Ascending aorta (tissue), 2 donors: ENCODE measurements around the gene MRPL57. TPM values are rescaled to one million over a fixed set of nuclear protein-coding genes. Genes with fewer than 3 reads are reported as not detected.
"Not testable (repeated sequence)": the region's sequence is repeated elsewhere in the genome, so short reads cannot be mapped to it uniquely, and the experiment has no call there.

Experiments
- DNase-seq, 2 donors: peaks; one replicate each; pipeline ENCODE4 v3.0.0-alpha.2; 2019; ENCODE audit warnings: low spot score in 2 of 2
- H3K27ac ChIP-seq, 2 donors: fragments of 200-600 bp; sonication (generic); one replicate each; pipeline ENCODE4 v1.5.1; 2016 to 2017; ENCODE audit warnings: mild to moderate bottlenecking in 1 of 2
- H3K27me3 ChIP-seq: fragments of 200-600 bp; sonication (generic); one replicate; pipeline ENCODE4 v1.5.1; 2017
- H3K36me3 ChIP-seq, 2 donors: fragments of 200-600 bp; sonication (generic); one replicate each; pipeline ENCODE4 v1.5.1; 2016
- H3K4me1 ChIP-seq, 2 donors: fragments of 200-600 bp; sonication (generic); one replicate each; pipeline ENCODE4 v1.5.1; 2016 to 2017; ENCODE audit warnings: mild to moderate bottlenecking in 1 of 2
- H3K4me3 ChIP-seq, 2 donors: fragments of 200-600 bp; sonication (generic); one replicate each; pipeline ENCODE4 v1.5.1; 2016 to 2017; ENCODE audit warnings: mild to moderate bottlenecking in 1 of 2
- H3K9me3 ChIP-seq, 2 donors: fragments of 200-600 bp; sonication (generic); one replicate each; pipeline ENCODE4 v1.5.1; 2016
- intact Hi-C: fragments of 100-400 bp; cut with DNase I; formaldehyde crosslinking; loops from one replicate; pipeline ENCODE4 v1.15.1; 2023
- total RNA-seq: library from RNA; depleted of rRNA; stranded (reverse); fragments of >200 nt; gene quantifications from one replicate; pipeline ENCODE4 v1.1.0, GENCODE V29; 2016
- TF ChIP-seq, protein P1 (sequence below), 3 experiments: fragments of 200-600 bp in 2 of 3; fragments of 450-650 bp in 1 of 3; sonication (generic) in 2 of 3; IDR thresholded peaks; one replicate each; pipeline ENCODE4 v1.5.1; 2016 to 2019; ENCODE audit warnings: antibody characterized with exemption in 3 of 3, mild to moderate bottlenecking in 1 of 3, moderate library complexity in 1 of 3

Gene MRPL57
- total RNA-seq, 1 donor from 2014 or later, result 36.7 TPM

DNA sequence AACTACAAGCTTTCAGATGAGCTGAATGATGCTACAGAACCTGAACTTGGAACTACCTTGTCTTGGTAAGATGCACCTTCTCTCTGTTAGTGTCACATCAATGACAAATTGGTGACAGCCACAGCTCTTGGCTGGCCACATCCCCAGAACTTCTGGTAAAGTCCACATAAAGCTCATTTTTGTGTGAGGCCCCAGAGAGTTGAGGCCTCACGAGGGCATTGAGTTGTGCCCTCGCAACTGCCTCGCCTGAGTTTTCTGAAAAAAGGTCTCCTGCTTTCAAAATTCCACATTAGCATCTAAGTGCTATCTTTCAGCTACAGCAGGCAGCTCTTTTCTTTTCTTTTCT is 42.6 kb downstream of the MRPL57 start:
- Histone ChIP-seq H3K36me3 (no peaks in the 10 kb centered on the region), H3K4me3 (no peak overlapping the region), H3K27me3 (no peaks in the 10 kb centered on the region), H3K4me1 (no peaks in the 10 kb centered on the region), H3K9me3 (no peaks in the 10 kb centered on the region), H3K27ac (no peak overlapping the region)
- TF ChIP-seq, protein P1, sequence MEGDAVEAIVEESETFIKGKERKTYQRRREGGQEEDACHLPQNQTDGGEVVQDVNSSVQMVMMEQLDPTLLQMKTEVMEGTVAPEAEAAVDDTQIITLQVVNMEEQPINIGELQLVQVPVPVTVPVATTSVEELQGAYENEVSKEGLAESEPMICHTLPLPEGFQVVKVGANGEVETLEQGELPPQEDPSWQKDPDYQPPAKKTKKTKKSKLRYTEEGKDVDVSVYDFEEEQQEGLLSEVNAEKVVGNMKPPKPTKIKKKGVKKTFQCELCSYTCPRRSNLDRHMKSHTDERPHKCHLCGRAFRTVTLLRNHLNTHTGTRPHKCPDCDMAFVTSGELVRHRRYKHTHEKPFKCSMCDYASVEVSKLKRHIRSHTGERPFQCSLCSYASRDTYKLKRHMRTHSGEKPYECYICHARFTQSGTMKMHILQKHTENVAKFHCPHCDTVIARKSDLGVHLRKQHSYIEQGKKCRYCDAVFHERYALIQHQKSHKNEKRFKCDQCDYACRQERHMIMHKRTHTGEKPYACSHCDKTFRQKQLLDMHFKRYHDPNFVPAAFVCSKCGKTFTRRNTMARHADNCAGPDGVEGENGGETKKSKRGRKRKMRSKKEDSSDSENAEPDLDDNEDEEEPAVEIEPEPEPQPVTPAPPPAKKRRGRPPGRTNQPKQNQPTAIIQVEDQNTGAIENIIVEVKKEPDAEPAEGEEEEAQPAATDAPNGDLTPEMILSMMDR (IDR thresholded peaks at IDR 0.05), result no peak
- intact Hi-C loops, result no loop called here
- no peak for DNase-seq

DNA sequence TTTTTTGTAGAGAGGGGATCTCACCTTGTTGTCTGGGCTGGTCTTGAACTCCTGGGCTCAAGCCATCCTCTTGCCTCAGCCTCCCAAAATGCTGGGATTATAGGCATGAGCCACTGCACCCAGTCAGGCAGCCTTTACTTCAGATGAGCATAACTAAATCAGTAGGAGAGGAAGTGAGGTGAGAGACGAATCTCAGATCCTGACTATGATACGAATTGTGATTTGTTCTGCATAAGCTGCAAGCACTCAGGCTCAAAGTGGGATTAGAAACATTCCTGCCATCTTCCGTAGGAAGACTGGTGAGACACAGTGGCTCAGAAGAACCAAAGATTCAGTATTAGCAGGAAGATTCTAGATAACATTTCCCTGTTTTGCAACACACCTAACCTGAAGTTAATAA is 43.3 kb downstream of the MRPL57 start:
- intact Hi-C loops, H3K4me3 ChIP-seq, H3K4me1 ChIP-seq, DNase-seq, H3K27ac ChIP-seq, H3K9me3 ChIP-seq, H3K36me3 ChIP-seq, H3K27me3 ChIP-seq: not testable (repeated sequence)

DNA sequence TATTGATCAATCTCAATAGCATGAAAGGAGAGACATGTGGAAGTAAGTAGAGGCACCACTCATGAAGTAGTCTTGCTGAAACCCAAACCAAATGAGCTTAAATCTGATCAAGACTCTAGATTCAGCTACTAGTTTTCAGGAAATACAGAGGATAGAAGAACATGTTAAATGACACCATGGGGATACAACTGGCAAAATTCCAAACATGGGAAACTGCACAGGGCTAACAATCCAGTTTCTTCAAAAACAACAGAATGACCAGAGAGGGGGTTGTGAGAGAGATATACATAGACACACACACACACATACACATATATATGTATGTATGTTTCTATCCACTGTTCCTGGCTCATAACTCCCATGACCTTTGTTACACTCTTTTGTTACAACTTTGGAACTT is 44.8 kb downstream of the MRPL57 start:
- Histone ChIP-seq H3K4me3 (no peak overlapping the region), H3K36me3 (no peaks in the 10 kb centered on the region), H3K4me1 (no peaks in the 10 kb centered on the region), H3K9me3 (no peaks in the 10 kb centered on the region), H3K27ac (no peak overlapping the region), H3K27me3 (no peaks in the 10 kb centered on the region)
- intact Hi-C loops, result no loop called here
- TF ChIP-seq, protein P1 (IDR thresholded peaks at IDR 0.05), result no peak
- DNase-seq, result no peak

DNA sequence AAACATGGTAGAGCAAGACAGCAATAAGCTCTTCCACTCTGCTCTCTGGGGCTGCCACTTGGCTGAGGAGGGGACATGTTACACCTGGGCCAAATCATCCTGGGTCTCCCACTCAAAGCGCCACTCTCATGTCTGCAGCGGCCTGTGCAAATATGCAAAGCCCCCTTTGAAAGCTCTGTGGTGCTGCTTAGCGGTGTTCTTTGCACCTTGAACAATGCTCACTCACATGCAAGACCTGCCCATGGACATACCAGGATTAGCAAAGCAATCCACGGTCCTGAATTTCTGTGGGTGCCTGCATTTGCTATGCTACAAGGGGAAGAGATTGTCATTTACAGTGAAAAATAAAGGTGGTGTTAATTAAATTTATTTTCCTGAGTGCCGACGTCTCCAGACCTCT is 48.6 kb downstream of the MRPL57 start:
- intact Hi-C loops, result no loop called here
- Histone ChIP-seq H3K9me3 (no peaks in the 10 kb centered on the region), H3K4me3 (no peak overlapping the region), H3K4me1 (no peaks in the 10 kb centered on the region), H3K36me3 (no peaks in the 10 kb centered on the region), H3K27me3 (no peaks in the 10 kb centered on the region), H3K27ac (no peak overlapping the region)
- TF ChIP-seq, protein P1 (IDR thresholded peaks at IDR 0.05), result no peak
- no peak for DNase-seq

DNA sequence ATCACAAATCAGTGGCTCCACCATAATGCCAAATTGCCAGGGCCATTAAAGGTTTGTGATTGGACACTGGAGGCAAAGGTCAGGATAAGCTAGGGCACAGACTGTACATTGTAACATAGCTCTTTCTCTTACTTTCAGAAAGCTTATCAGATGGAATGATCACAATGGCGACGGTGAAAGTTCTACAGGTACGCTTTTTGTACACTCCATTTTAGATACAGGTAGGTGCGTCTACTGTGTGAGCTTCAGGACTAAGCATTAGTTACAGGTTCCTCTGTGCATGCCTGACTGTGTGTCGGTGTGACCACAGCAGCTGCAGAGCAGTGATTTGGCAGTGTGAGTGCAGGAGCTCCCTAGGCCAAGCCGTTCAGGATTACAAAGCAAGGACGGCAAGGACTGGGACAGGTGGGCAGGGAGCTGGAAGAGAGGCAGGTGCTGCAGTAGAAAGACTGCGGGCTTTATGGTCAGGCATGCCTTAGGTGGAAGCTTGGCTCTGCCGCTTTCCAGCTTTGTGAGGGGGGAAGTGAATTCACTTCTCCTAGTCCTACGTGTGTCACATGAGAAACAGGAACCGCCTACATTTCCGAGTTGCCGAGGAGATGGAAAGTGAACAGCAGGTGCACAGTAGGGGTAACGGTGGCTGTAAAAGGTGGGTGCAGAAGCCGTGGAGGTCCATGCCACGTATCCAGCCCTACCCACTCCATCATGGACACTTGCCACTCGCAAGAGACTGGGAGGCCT is 49.6 kb downstream of the MRPL57 start:
- Histone ChIP-seq H3K27ac (no peak overlapping the region), H3K36me3 (no peaks in the 10 kb centered on the region), H3K27me3 (no peaks in the 10 kb centered on the region), H3K4me3 (no peak overlapping the region), H3K4me1 (no peaks in the 10 kb centered on the region), H3K9me3 (no peaks in the 10 kb centered on the region)
- TF ChIP-seq, protein P1 (IDR thresholded peaks at IDR 0.05), result no peak
- intact Hi-C loops, result no loop called here
- no peak for DNase-seq

DNA sequence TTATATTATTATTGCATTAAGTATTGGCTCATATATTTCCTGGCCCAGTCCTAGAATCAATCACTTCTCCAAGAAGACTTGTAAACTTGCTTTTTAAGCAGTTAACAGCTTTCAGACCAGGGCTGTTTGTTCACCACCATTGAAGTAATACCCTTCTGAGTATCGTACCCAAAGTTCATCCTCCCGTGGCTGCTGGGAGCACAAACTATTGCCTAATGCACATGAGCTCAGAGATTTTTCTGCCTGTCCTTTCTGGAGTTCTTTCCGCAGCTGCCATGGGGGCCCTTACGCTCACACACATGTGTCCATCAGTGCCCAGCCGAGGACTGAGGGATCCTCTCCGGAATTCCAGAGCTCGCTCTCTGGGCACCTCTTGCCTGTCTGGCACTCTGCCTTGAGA is 51.5 kb downstream of the MRPL57 start:
- no peaks in the 10 kb centered on the region for H3K36me3 ChIP-seq
- TF ChIP-seq, protein P1 (IDR thresholded peaks at IDR 0.05), result no peak
- H3K9me3 ChIP-seq, result no peaks in the 10 kb centered on the region
- no peaks in the 10 kb centered on the region for H3K27me3 ChIP-seq
- H3K4me1 ChIP-seq, result no peaks in the 10 kb centered on the region
- no peak overlapping the region for H3K27ac ChIP-seq
- no peak for DNase-seq
- H3K4me3 ChIP-seq, result no peak overlapping the region
- intact Hi-C loops, result no loop called here

Other genes starting within 250 kb of the MRPL57 start
- gene LATS2, start 115.1 kb upstream of the MRPL57 start, total RNA-seq, result 49.0 TPM
- gene SAP18, start 36.5 kb upstream of the MRPL57 start, total RNA-seq, result 46.7 TPM
- gene SKA3, start 106 bp upstream of the MRPL57 start, total RNA-seq, result not detected